Right lobe of liver (tissue), 4 donors: ENCODE measurements around the gene ADCK2.

Source experiments
- POLR2A ChIP-seq: fragments of 450-650 bp; IDR thresholded peaks from one replicate; pipeline ENCODE4 v1.6.1; 2017; ENCODE audit warnings: antibody characterized with exemption, mild to moderate bottlenecking
- TF ChIP-seq, protein P1 (sequence below), 4 donors: fragments of 200-600 bp in 3 of 4; fragments of 450-650 bp in 1 of 4; IDR thresholded peaks; one replicate each; pipeline versions ENCODE4 v1.5.1 to v1.8.0; 2016 to 2022; ENCODE audit warnings: antibody characterized with exemption in 4 of 4, mild to moderate bottlenecking in 2 of 4
- donor health status: DM: no; HTN: no; CAD: no.
- donor health status: DM: no; HTN: no; CAD: no.
- donor health status: DM: no; HTN: yes; CAD: no.

DNA sequence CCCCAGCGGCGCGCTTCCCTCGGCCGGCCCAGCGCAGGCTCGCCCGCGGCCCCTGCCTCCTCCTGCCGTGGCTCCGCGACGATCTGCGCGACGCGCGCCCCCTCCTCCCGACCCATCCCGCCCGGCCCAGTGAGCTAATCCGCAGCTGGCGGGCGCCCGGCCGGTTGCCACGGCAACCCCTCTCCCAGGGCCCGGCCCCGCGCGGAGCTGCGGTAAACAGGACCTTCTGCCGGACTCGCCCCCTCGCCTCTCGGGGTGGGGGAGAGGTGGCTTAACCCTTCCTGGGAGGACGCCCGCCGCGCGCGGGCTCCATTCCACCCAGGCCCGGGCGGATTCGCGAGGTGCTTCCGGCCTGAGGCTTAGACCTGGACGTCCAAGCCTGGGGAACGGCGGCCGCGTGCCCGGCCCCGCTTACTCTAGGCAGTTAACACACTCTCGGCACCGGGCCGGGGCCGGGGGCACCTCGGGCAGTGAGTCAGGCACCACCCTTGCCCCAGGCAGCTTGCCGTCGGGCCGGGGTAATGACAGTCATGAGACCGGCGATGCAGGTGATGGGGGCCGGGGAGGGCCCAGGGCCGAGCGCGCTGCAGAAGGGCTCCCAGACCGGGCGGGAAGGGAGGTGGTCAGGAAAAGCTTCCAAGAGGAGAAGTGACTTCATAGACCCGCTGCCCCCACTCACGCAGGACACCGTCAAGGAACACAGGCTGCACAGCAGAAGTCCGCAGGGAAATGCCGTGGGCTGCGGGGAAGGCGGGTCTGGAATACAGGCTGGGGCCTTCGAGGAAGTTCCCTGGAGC, 31.8 kb upstream of the ADCK2 start, which contains the start of gene DENND2A:
- TF ChIP-seq, protein P1, sequence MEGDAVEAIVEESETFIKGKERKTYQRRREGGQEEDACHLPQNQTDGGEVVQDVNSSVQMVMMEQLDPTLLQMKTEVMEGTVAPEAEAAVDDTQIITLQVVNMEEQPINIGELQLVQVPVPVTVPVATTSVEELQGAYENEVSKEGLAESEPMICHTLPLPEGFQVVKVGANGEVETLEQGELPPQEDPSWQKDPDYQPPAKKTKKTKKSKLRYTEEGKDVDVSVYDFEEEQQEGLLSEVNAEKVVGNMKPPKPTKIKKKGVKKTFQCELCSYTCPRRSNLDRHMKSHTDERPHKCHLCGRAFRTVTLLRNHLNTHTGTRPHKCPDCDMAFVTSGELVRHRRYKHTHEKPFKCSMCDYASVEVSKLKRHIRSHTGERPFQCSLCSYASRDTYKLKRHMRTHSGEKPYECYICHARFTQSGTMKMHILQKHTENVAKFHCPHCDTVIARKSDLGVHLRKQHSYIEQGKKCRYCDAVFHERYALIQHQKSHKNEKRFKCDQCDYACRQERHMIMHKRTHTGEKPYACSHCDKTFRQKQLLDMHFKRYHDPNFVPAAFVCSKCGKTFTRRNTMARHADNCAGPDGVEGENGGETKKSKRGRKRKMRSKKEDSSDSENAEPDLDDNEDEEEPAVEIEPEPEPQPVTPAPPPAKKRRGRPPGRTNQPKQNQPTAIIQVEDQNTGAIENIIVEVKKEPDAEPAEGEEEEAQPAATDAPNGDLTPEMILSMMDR (IDR thresholded peaks at IDR 0.05): no peak
- TF ChIP-seq POLR2A: peak; percentile 14
